ENCODE results near the gene FGGY. TPM values are rescaled to one million over a fixed set of nuclear protein-coding genes. Genes with fewer than 3 reads are reported as not detected.

Gene FGGY
- total RNA-seq, 2 donors from 2014 or later, result 14.1 to 14.8 TPM

DNA sequence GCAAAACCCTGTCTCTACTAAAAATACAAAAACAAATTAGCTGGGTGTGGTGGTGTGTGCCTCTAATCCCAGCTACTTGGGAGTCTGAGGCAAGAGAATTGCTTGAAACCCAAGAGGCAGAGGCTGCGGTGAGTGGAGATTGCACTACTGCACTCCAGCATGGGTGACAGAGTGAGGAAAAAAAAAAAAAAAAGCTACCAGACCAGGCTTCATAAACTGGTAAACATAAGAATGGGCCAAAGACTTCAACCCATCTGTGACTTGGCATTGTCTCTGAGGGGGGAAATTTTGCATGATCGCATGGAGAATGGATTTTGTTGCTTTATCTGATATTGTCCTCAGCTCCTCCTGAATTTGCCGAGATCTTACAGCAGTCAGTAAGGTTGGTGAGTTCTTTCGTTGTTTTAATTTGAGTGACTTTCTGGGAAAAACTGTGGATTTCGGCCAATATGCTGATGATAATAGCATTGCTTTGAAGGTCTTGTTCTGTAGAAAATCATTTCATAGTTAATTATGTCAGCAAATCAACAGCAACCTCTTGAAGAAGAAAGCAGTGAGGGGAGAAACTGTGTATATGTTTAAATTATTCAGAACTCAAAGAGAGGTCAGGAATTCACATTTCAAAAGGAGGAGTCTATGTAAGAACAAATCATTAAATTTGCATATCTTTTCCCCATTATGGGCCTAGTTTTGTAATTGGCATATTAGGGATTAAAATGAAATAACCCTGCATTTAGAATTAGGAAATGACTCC lies 13.1 kb downstream of the FGGY start:
- Mint-ChIP-seq H3K27ac (no peak overlapping the region), H3K9me3 (peaks cover 4% of the 10 kb centered on the region), H3K36me3 (ENCODE audit: low read depth) (peaks cover 2% of the 10 kb centered on the region), H3K4me3 (no peak overlapping the region), H3K27me3 (ENCODE audit: insufficient read depth) (no peaks in the 10 kb centered on the region), H3K4me1 (peaks cover 9% of the 10 kb centered on the region)
- no peak overlapping the region for H3K4me3 ChIP-seq (ENCODE audit: low read length)
- no peaks in the 10 kb centered on the region for H3K4me1 ChIP-seq (ENCODE audit: control insufficient read depth, insufficient read depth, low read length)
- TF ChIP-seq, protein P1, sequence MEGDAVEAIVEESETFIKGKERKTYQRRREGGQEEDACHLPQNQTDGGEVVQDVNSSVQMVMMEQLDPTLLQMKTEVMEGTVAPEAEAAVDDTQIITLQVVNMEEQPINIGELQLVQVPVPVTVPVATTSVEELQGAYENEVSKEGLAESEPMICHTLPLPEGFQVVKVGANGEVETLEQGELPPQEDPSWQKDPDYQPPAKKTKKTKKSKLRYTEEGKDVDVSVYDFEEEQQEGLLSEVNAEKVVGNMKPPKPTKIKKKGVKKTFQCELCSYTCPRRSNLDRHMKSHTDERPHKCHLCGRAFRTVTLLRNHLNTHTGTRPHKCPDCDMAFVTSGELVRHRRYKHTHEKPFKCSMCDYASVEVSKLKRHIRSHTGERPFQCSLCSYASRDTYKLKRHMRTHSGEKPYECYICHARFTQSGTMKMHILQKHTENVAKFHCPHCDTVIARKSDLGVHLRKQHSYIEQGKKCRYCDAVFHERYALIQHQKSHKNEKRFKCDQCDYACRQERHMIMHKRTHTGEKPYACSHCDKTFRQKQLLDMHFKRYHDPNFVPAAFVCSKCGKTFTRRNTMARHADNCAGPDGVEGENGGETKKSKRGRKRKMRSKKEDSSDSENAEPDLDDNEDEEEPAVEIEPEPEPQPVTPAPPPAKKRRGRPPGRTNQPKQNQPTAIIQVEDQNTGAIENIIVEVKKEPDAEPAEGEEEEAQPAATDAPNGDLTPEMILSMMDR (conservative IDR thresholded peaks at IDR 0.05), result no peak
- H3K36me3 ChIP-seq (ENCODE audit: control insufficient read depth, insufficient read depth, low read length), result no peaks in the 10 kb centered on the region
- WGBS, 2 experiments (ENCODE audit: insufficient coverage in 1 of 2, insufficient read length in 1 of 2), result 89 to 100% methylated on average over 1 to 5 of the region's 5 CpGs
- no peak for DNase-seq
- no peak overlapping the region for H3K9ac ChIP-seq (ENCODE audit: extremely low read depth, low read length, poor library complexity, severe bottlenecking)
- no peak overlapping the region for H3K27ac ChIP-seq (ENCODE audit: low read depth, low read length)
- H3K27me3 ChIP-seq (ENCODE audit: control insufficient read depth, insufficient read depth, low read length, poor library complexity, severe bottlenecking), result no peaks in the 10 kb centered on the region
- peaks cover 8% of the 10 kb centered on the region for H3K9me3 ChIP-seq (ENCODE audit: control insufficient read depth, low read length)

DNA sequence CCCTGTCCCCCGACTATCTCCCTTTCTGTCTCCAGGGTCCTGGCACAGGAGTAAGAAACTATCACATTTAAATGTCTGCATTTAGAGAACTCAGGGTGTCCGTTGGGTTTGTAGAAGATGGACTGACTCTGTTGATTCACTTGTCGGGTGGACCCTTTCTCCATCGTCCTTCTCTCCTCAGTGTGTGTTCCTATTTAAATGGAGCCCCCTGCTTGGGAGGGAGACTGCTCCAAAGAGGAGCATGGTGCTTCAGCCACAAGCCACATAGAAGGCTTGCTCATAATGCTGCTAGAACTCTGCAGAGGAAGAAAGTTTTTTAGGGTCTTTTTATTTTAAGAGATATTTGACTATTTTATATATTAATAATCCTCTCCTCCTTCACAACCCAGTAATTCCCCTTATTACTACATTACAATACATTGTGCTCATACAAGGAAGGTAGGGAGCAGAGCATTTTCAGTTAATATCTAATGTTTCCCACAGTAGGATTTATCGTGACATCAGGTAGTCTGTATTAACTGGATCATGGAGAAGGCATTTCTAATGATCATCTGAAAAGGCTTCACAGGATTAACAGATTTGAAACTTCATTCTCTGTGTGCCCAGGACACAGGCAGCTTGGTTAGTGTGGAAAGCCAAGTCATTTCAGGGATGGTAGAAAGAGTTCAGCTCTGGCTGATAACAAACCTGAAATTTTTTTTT lies 13.8 kb downstream of the FGGY start:
- Mint-ChIP-seq H3K9me3 (no peaks in the 10 kb centered on the region), H3K4me1 (peaks cover 17% of the 10 kb centered on the region), H3K27ac (no peak overlapping the region), H3K4me3 (no peak overlapping the region), H3K27me3 (ENCODE audit: insufficient read depth) (no peaks in the 10 kb centered on the region), H3K36me3 (ENCODE audit: low read depth) (no peaks in the 10 kb centered on the region)
- Histone ChIP-seq H3K27ac (ENCODE audit: low read depth, low read length) (no peak overlapping the region), H3K4me3 (ENCODE audit: low read length) (no peak overlapping the region), H3K9ac (ENCODE audit: extremely low read depth, low read length, poor library complexity, severe bottlenecking) (no peak overlapping the region), H3K9me3 (ENCODE audit: control insufficient read depth, low read length) (peaks cover under 1% of the 10 kb centered on the region), H3K36me3 (ENCODE audit: control insufficient read depth, insufficient read depth, low read length) (no peaks in the 10 kb centered on the region), H3K4me1 (ENCODE audit: control insufficient read depth, insufficient read depth, low read length) (peaks cover 2% of the 10 kb centered on the region), H3K27me3 (ENCODE audit: control insufficient read depth, insufficient read depth, low read length, poor library complexity, severe bottlenecking) (no peaks in the 10 kb centered on the region)
- TF ChIP-seq, protein P1 (conservative IDR thresholded peaks at IDR 0.05), result no peak
- 88 to 96% methylated on average over 4 to 5 of the region's 5 CpGs for WGBS, 2 experiments (ENCODE audit: insufficient coverage in 1 of 2, insufficient read length in 1 of 2)
- no peak for DNase-seq

DNA sequence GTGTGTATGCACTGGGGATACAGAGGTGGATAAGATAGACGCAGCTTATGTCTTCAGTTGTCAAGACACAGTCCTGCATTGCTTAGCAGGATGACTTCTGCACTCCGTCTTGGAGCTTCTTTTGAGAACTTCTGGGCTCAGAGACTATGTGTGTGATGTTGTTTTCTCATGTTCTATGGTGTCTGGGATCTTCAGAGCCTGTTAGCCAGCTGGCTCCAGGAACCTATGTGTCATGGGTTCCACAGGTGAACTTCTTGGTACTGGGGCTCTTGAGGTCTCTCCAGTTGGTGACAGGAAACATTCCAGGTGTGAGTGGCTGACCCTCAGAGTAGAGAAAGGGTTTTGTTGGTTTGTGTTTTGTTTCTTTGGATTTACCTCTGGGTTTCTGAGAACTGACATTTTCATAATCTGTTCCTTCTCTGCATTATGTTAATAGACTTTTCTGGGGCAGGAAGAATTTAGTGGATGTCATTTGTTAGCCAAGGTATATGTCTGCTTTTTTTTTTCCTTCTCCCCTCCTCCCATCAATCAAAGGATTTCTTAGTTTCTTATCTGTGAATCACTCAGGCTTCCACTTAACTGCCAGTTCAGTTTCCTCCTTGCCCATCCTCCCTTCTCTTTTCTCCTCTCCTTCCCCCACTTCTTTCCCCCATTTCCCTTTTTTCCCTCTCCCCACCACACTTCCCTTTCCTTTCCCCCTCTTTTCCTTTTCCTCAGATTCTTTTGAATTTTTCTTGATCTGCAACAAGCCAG lies 18.1 kb downstream of the FGGY start:
- Histone ChIP-seq H3K9ac (ENCODE audit: extremely low read depth, low read length, poor library complexity, severe bottlenecking) (no peak overlapping the region), H3K27ac (ENCODE audit: low read depth, low read length) (no peak overlapping the region), H3K4me1 (ENCODE audit: control insufficient read depth, insufficient read depth, low read length) (peaks cover 4% of the 10 kb centered on the region), H3K27me3 (ENCODE audit: control insufficient read depth, insufficient read depth, low read length, poor library complexity, severe bottlenecking) (no peaks in the 10 kb centered on the region), H3K4me3 (ENCODE audit: low read length) (no peak overlapping the region), H3K36me3 (ENCODE audit: control insufficient read depth, insufficient read depth, low read length) (no peaks in the 10 kb centered on the region), H3K9me3 (ENCODE audit: control insufficient read depth, low read length) (no peaks in the 10 kb centered on the region)
- TF ChIP-seq, protein P1 (conservative IDR thresholded peaks at IDR 0.05), result no peak
- Mint-ChIP-seq H3K4me3 (no peak overlapping the region), H3K27me3 (ENCODE audit: insufficient read depth) (no peaks in the 10 kb centered on the region), H3K36me3 (ENCODE audit: low read depth) (peaks cover 4% of the 10 kb centered on the region), H3K9me3 (peaks cover 10% of the 10 kb centered on the region), H3K4me1 (peaks cover 29% of the 10 kb centered on the region), H3K27ac (no peak overlapping the region)
- no peak for DNase-seq
- WGBS, 2 experiments (ENCODE audit: insufficient coverage in 1 of 2, insufficient read length in 1 of 2), result 88% methylated on average over 2 of the region's 2 CpGs; no CpG with 5 or more reads in 1 of the 2 experiments

Data from endodermal cell (in vitro differentiated cells).